IPS-15b (cell line): ENCODE results near the gene DDX60.
"Not testable (repeated sequence)": the region's sequence is repeated elsewhere in the genome, so short reads cannot be mapped to it uniquely, and the experiment has no call there.

Source experiments
- H3K27me3 ChIP-seq: one replicate; pipeline ENCODE4 v1.6.1; 2013; ENCODE audit warnings: low read length; ENCODE audit not compliant: control insufficient read depth, insufficient read depth
- H3K36me3 ChIP-seq: one replicate; pipeline ENCODE4 v1.6.1; 2013; ENCODE audit warnings: low read length; ENCODE audit not compliant: control insufficient read depth, insufficient read depth
- H3K4me1 ChIP-seq: one replicate; pipeline ENCODE4 v1.6.1; 2013; ENCODE audit warnings: mild to moderate bottlenecking, low read length; ENCODE audit not compliant: control insufficient read depth, insufficient read depth
- H3K4me3 ChIP-seq: one replicate; pipeline ENCODE4 v1.5.1; 2013; ENCODE audit warnings: low read depth, low read length
- H3K9ac ChIP-seq: one replicate; pipeline ENCODE4 v1.6.1; 2013; ENCODE audit warnings: low read depth, mild to moderate bottlenecking, low read length
- H3K9me3 ChIP-seq: one replicate; pipeline ENCODE4 v1.6.1; 2013; ENCODE audit warnings: mild to moderate bottlenecking, low read length; ENCODE audit not compliant: control insufficient read depth, insufficient read depth

Gene DDX60

GRCh38 chr4:168318266-168318895 is at the start of gene DDX60:
Gene DDX60 (minus strand): TSS chr4:168318752. CDS start chr4:168311259, 7,493 bp downstream.
- H3K27me3 ChIP-seq: no peaks in the 10 kb centered on the region
- no peaks in the 10 kb centered on the region for H3K36me3 ChIP-seq
- peak within 1 kb of the TSS; percentile 66 for H3K9ac ChIP-seq
- H3K9me3 ChIP-seq: no peaks in the 10 kb centered on the region
- H3K4me3 ChIP-seq: peak within 1 kb of the TSS; percentile 80
- H3K4me1 ChIP-seq: peaks cover 3% of the 10 kb centered on the region

GRCh38 chr4:168367065-168367464 is 48.5 kb upstream of the DDX60 start:
- Histone ChIP-seq H3K4me1 (no peaks in the 10 kb centered on the region), H3K27me3 (no peaks in the 10 kb centered on the region), H3K4me3 (no peak overlapping the region), H3K9ac (no peak overlapping the region), H3K36me3 (no peaks in the 10 kb centered on the region), H3K9me3 (no peaks in the 10 kb centered on the region)

- Histone ChIP-seq H3K9me3 (no peaks in the 10 kb centered on the region), H3K27me3 (no peaks in the 10 kb centered on the region), H3K4me3 (no peak overlapping the region), H3K4me1 (no peaks in the 10 kb centered on the region), H3K36me3 (no peaks in the 10 kb centered on the region), H3K9ac (no peak overlapping the region)
Observed at GRCh38 chr4:168362025-168362401, 43.5 kb upstream of the DDX60 start.

- Histone ChIP-seq H3K4me1 (no peaks in the 10 kb centered on the region), H3K4me3 (no peak overlapping the region), H3K9ac (no peak overlapping the region), H3K27me3 (no peaks in the 10 kb centered on the region), H3K9me3 (no peaks in the 10 kb centered on the region), H3K36me3 (no peaks in the 10 kb centered on the region)
Observed at GRCh38 chr4:168361365-168362024, 42.9 kb upstream of the DDX60 start.

GRCh38 chr4:168360271-168360670 is 41.7 kb upstream of the DDX60 start:
- H3K4me1 ChIP-seq: no peaks in the 10 kb centered on the region
- no peaks in the 10 kb centered on the region for H3K27me3 ChIP-seq
- H3K9me3 ChIP-seq: no peaks in the 10 kb centered on the region
- no peaks in the 10 kb centered on the region for H3K36me3 ChIP-seq
- no peak overlapping the region for H3K9ac ChIP-seq
- H3K4me3 ChIP-seq: no peak overlapping the region

- Histone ChIP-seq H3K4me3 (no peak overlapping the region), H3K9ac (no peak overlapping the region), H3K4me1 (no peaks in the 10 kb centered on the region), H3K27me3 (no peaks in the 10 kb centered on the region), H3K36me3 (no peaks in the 10 kb centered on the region), H3K9me3 (no peaks in the 10 kb centered on the region)
Observed at GRCh38 chr4:168357941-168358340, 39.4 kb upstream of the DDX60 start.

- Histone ChIP-seq H3K4me3 (no peak overlapping the region), H3K9ac (no peak overlapping the region), H3K9me3 (no peaks in the 10 kb centered on the region), H3K4me1 (no peaks in the 10 kb centered on the region), H3K36me3 (no peaks in the 10 kb centered on the region), H3K27me3 (no peaks in the 10 kb centered on the region)
Observed at GRCh38 chr4:168353746-168354145, 35.2 kb upstream of the DDX60 start.

GRCh38 chr4:168337550-168337940 is 19.0 kb upstream of the DDX60 start:
- H3K36me3 ChIP-seq: no peaks in the 10 kb centered on the region
- H3K4me3 ChIP-seq: no peak overlapping the region
- H3K9me3 ChIP-seq: no peaks in the 10 kb centered on the region
- no peak overlapping the region for H3K9ac ChIP-seq
- H3K27me3 ChIP-seq: no peaks in the 10 kb centered on the region
- no peaks in the 10 kb centered on the region for H3K4me1 ChIP-seq

- Histone ChIP-seq H3K4me1 (no peaks in the 10 kb centered on the region), H3K27me3 (no peaks in the 10 kb centered on the region), H3K9me3 (no peaks in the 10 kb centered on the region), H3K9ac (no peak overlapping the region), H3K4me3 (no peak overlapping the region), H3K36me3 (no peaks in the 10 kb centered on the region)
Observed at GRCh38 chr4:168336837-168337549, 18.4 kb upstream of the DDX60 start.

- Histone ChIP-seq H3K9me3 (no peaks in the 10 kb centered on the region), H3K4me1 (no peaks in the 10 kb centered on the region), H3K36me3 (no peaks in the 10 kb centered on the region), H3K4me3 (no peak overlapping the region), H3K27me3 (no peaks in the 10 kb centered on the region), H3K9ac (no peak overlapping the region)
Observed at GRCh38 chr4:168335621-168336020, 17.1 kb upstream of the DDX60 start.

GRCh38 chr4:168334053-168334452 is 15.5 kb upstream of the DDX60 start:
- Histone ChIP-seq H3K4me1 (no peaks in the 10 kb centered on the region), H3K27me3 (no peaks in the 10 kb centered on the region), H3K4me3 (no peak overlapping the region), H3K9ac (no peak overlapping the region), H3K9me3 (no peaks in the 10 kb centered on the region), H3K36me3 (no peaks in the 10 kb centered on the region)

- H3K4me1 ChIP-seq, H3K27me3 ChIP-seq, H3K36me3 ChIP-seq, H3K9me3 ChIP-seq, H3K9ac ChIP-seq, H3K4me3 ChIP-seq: not testable (repeated sequence)
Observed at GRCh38 chr4:168330575-168330974, 12.0 kb upstream of the DDX60 start.
